Stimulated activated CD4-positive, alpha-beta T cell treated with anti-CD3 and anti-CD28 coated beads, Interleukin-12 subunit alpha, Interleukin-12 subunit beta, amount 100 ng/mL, for 24 hours (primary cell): Measurements from ENCODE around the gene KIFAP3.
A peak's percentile ranks its signal among the peaks of the same experiment; 100 is the strongest.
"Not testable (repeated sequence)": the region's sequence is repeated elsewhere in the genome, so short reads cannot be mapped to it uniquely, and the experiment has no call there.

Experiments
- DNase-seq, 2 experiments: peaks; one replicate each; pipeline ENCODE4 v3.0.0-alpha.2; 2020; ENCODE audit warnings: low read depth in 2 of 2

The KIFAP3 gene

GRCh38 chr1:170074250-170075157, at the start of gene KIFAP3:
TSS of gene KIFAP3 (minus strand) at chr1:170074695. CDS start at chr1:170074467, 228 bp downstream.
- peak; percentile 89 to 93 for DNase-seq

GRCh38 chr1:170122366-170122765, 47.9 kb upstream of the KIFAP3 start:
- no peak for DNase-seq

- no peak for DNase-seq
Measured at GRCh38 chr1:170114906-170115305, 40.4 kb upstream of the KIFAP3 start.

GRCh38 chr1:170113140-170113539, 38.6 kb upstream of the KIFAP3 start:
- not testable (repeated sequence) for DNase-seq

- DNase-seq = no peak
Measured at GRCh38 chr1:170097449-170097948, 23.0 kb upstream of the KIFAP3 start.

- no peak for DNase-seq
Measured at GRCh38 chr1:170096806-170097340, 22.4 kb upstream of the KIFAP3 start.

GRCh38 chr1:170095976-170096748, 21.7 kb upstream of the KIFAP3 start:
- no peak for DNase-seq

- DNase-seq = not testable (repeated sequence)
Measured at GRCh38 chr1:170094697-170095616, 20.5 kb upstream of the KIFAP3 start.

- DNase-seq = no peak
Measured at GRCh38 chr1:170086399-170087032, 12.0 kb upstream of the KIFAP3 start.

- no peak for DNase-seq
Measured at GRCh38 chr1:170085091-170085490, 10.6 kb upstream of the KIFAP3 start.

- DNase-seq = no peak
Measured at GRCh38 chr1:170078610-170079189, 4.2 kb upstream of the KIFAP3 start.

GRCh38 chr1:170077926-170078325, 3.4 kb upstream of the KIFAP3 start:
- no peak for DNase-seq

GRCh38 chr1:170076952-170077351, 2.5 kb upstream of the KIFAP3 start:
- not testable (repeated sequence) for DNase-seq

- DNase-seq = no peak
Measured at GRCh38 chr1:170076199-170076598, 1.7 kb upstream of the KIFAP3 start.

GRCh38 chr1:170075186-170075585, 691 bp upstream of the KIFAP3 start:
- no peak for DNase-seq

GRCh38 chr1:170073893-170074249, 624 bp downstream of the KIFAP3 start:
- DNase-seq = no peak

GRCh38 chr1:170071378-170071777, 3.1 kb downstream of the KIFAP3 start:
- no peak for DNase-seq

- no peak for DNase-seq
Measured at GRCh38 chr1:170068923-170069322, 5.6 kb downstream of the KIFAP3 start.

GRCh38 chr1:170067253-170067819, 7.2 kb downstream of the KIFAP3 start:
- no peak for DNase-seq

- DNase-seq = no peak
Measured at GRCh38 chr1:170064821-170065220, 9.7 kb downstream of the KIFAP3 start.
